ENCODE measurements around the gene EME2.

Gene EME2

GRCh38 chr16:1745900-1746692 is 26.5 kb upstream of the EME2 start:
- Histone ChIP-seq H2AK5ac (ENCODE audit: low read length) (peak overlapping the region; percentile 93), H2BK120ac (ENCODE audit: insufficient read depth, low read length, poor library complexity) (peak overlapping the region; percentile 92), H3K14ac (ENCODE audit: low read length) (peak overlapping the region; percentile 82), H3K18ac (ENCODE audit: low read length) (peak overlapping the region; percentile 88), H3K36me3 (ENCODE audit: control insufficient read depth in 1 of 2, insufficient read depth in 2 of 2, low read length in 2 of 2) (peaks cover 41% of the 10 kb centered on the region in 2 experiments), H2BK5ac (ENCODE audit: low read depth, low read length, poor library complexity) (peak overlapping the region; percentile 90), H2BK12ac (ENCODE audit: low read length) (peak overlapping the region; percentile 79), H3K4me2 (ENCODE audit: low read length) (peak overlapping the region; percentile 29), H3K27me3 (ENCODE audit: insufficient read depth, low read length) (no peaks in the 10 kb centered on the region), H2AFZ (ENCODE audit: insufficient read depth, low read length, poor library complexity) (no peak overlapping the region), H3K4me1 (ENCODE audit: control insufficient read depth in 1 of 2, insufficient read depth in 2 of 2, low read length in 2 of 2) (peaks cover 26 to 32% of the 10 kb centered on the region in 2 experiments), H3K79me1 (ENCODE audit: low read length) (peaks cover 20% of the 10 kb centered on the region), H4K8ac (ENCODE audit: low read depth, low read length) (peak overlapping the region; percentile 75), H4K12ac (ENCODE audit: low read depth, low read length) (peak overlapping the region; percentile 24), H3K4ac (ENCODE audit: low read depth, low read length) (peak overlapping the region; percentile 40), H3K9ac (ENCODE audit: low read length) (no peak overlapping the region), H4K91ac (ENCODE audit: low read depth, low read length) (peak overlapping the region; percentile 93), H3K9me3 (ENCODE audit: insufficient read depth, low read depth, low read length) (peaks cover 10% of the 10 kb centered on the region), H3K27ac (ENCODE audit: low read depth, low read length) (peak overlapping the region; percentile 99), H3K4me3 (ENCODE audit: low read depth, low read length) (no peak overlapping the region), H3K23ac (ENCODE audit: low read length) (no peak overlapping the region), H3K79me2 (ENCODE audit: control insufficient read depth, insufficient read depth, low read length, poor library complexity) (peaks cover 15% of the 10 kb centered on the region)
- peak; percentile 95 to 97 for DNase-seq
- no CpG with 5 or more reads among the region's 29 CpGs for WGBS (ENCODE audit: extremely low coverage, insufficient coverage, insufficient read length)

GRCh38 chr16:1746693-1747195 is 25.9 kb upstream of the EME2 start:
- Histone ChIP-seq H3K36me3 (ENCODE audit: control insufficient read depth in 1 of 2, insufficient read depth in 2 of 2, low read length in 2 of 2) (peaks cover 45 to 46% of the 10 kb centered on the region in 2 experiments), H3K9ac (ENCODE audit: low read length) (no peak overlapping the region), H4K91ac (ENCODE audit: low read depth, low read length) (peak overlapping the region; percentile 91), H3K27ac (ENCODE audit: low read depth, low read length) (peak overlapping the region; percentile 99), H4K8ac (ENCODE audit: low read depth, low read length) (peak overlapping the region; percentile 75), H2BK120ac (ENCODE audit: insufficient read depth, low read length, poor library complexity) (peak overlapping the region; percentile 89), H3K4me1 (ENCODE audit: control insufficient read depth in 1 of 2, insufficient read depth in 2 of 2, low read length in 2 of 2) (peaks cover 26 to 32% of the 10 kb centered on the region in 2 experiments), H3K4me3 (ENCODE audit: low read depth, low read length) (no peak overlapping the region), H3K79me2 (ENCODE audit: control insufficient read depth, insufficient read depth, low read length, poor library complexity) (peaks cover 15% of the 10 kb centered on the region), H3K4me2 (ENCODE audit: low read length) (no peak overlapping the region), H4K12ac (ENCODE audit: low read depth, low read length) (peak overlapping the region; percentile 24), H2AFZ (ENCODE audit: insufficient read depth, low read length, poor library complexity) (no peak overlapping the region), H3K14ac (ENCODE audit: low read length) (peak overlapping the region; percentile 82), H3K4ac (ENCODE audit: low read depth, low read length) (peak overlapping the region; percentile 6), H3K27me3 (ENCODE audit: insufficient read depth, low read length) (no peaks in the 10 kb centered on the region), H2AK5ac (ENCODE audit: low read length) (peak overlapping the region; percentile 61), H3K9me3 (ENCODE audit: insufficient read depth, low read depth, low read length) (peaks cover 7% of the 10 kb centered on the region), H3K23ac (ENCODE audit: low read length) (no peak overlapping the region), H3K79me1 (ENCODE audit: low read length) (peaks cover 20% of the 10 kb centered on the region), H2BK5ac (ENCODE audit: low read depth, low read length, poor library complexity) (peak overlapping the region; percentile 51), H2BK12ac (ENCODE audit: low read length) (peak overlapping the region; percentile 62), H3K18ac (ENCODE audit: low read length) (peak overlapping the region; percentile 72)
- WGBS (ENCODE audit: extremely low coverage, insufficient coverage, insufficient read length) = no CpG with 5 or more reads among the region's 31 CpGs
- DNase-seq = peak; percentile 92 to 96

GRCh38 chr16:1747934-1748333 is 24.7 kb upstream of the EME2 start:
- Histone ChIP-seq H3K27ac (ENCODE audit: low read depth, low read length) (no peak overlapping the region), H3K79me2 (ENCODE audit: control insufficient read depth, insufficient read depth, low read length, poor library complexity) (peaks cover 15% of the 10 kb centered on the region), H4K8ac (ENCODE audit: low read depth, low read length) (no peak overlapping the region), H4K91ac (ENCODE audit: low read depth, low read length) (no peak overlapping the region), H3K36me3 (ENCODE audit: control insufficient read depth in 1 of 2, insufficient read depth in 2 of 2, low read length in 2 of 2) (peaks cover 53 to 54% of the 10 kb centered on the region in 2 experiments), H4K12ac (ENCODE audit: low read depth, low read length) (no peak overlapping the region), H2AFZ (ENCODE audit: insufficient read depth, low read length, poor library complexity) (no peak overlapping the region), H2AK5ac (ENCODE audit: low read length) (no peak overlapping the region), H3K4me2 (ENCODE audit: low read length) (no peak overlapping the region), H3K23ac (ENCODE audit: low read length) (no peak overlapping the region), H3K4me1 (ENCODE audit: control insufficient read depth in 1 of 2, insufficient read depth in 2 of 2, low read length in 2 of 2) (peaks cover 26 to 32% of the 10 kb centered on the region in 2 experiments), H2BK120ac (ENCODE audit: insufficient read depth, low read length, poor library complexity) (no peak overlapping the region), H3K9ac (ENCODE audit: low read length) (no peak overlapping the region), H3K4ac (ENCODE audit: low read depth, low read length) (no peak overlapping the region), H3K27me3 (ENCODE audit: insufficient read depth, low read length) (no peaks in the 10 kb centered on the region), H3K9me3 (ENCODE audit: insufficient read depth, low read depth, low read length) (peaks cover 5% of the 10 kb centered on the region), H3K18ac (ENCODE audit: low read length) (no peak overlapping the region), H3K79me1 (ENCODE audit: low read length) (peaks cover 20% of the 10 kb centered on the region), H2BK12ac (ENCODE audit: low read length) (peak overlapping the region; percentile 23), H3K4me3 (ENCODE audit: low read depth, low read length) (no peak overlapping the region), H3K14ac (ENCODE audit: low read length) (no peak overlapping the region), H2BK5ac (ENCODE audit: low read depth, low read length, poor library complexity) (no peak overlapping the region)
- WGBS (ENCODE audit: extremely low coverage, insufficient coverage, insufficient read length) = no CpG with 5 or more reads among the region's 11 CpGs
- DNase-seq = no peak

- no CpG with 5 or more reads among the region's 29 CpGs for WGBS (ENCODE audit: extremely low coverage, insufficient coverage, insufficient read length)
- no peak overlapping the region for H4K8ac ChIP-seq (ENCODE audit: low read depth, low read length)
- no peak overlapping the region for H3K18ac ChIP-seq (ENCODE audit: low read length)
- H3K4me2 ChIP-seq (ENCODE audit: low read length) = no peak overlapping the region
- H3K23ac ChIP-seq (ENCODE audit: low read length) = no peak overlapping the region
- peaks cover 47 to 50% of the 10 kb centered on the region in 2 experiments for H3K36me3 ChIP-seq (ENCODE audit: control insufficient read depth in 1 of 2, insufficient read depth in 2 of 2, low read length in 2 of 2)
- H3K4me1 ChIP-seq (ENCODE audit: control insufficient read depth in 1 of 2, insufficient read depth in 2 of 2, low read length in 2 of 2) = peaks cover 23 to 24% of the 10 kb centered on the region in 2 experiments
- no peak overlapping the region for H3K9ac ChIP-seq (ENCODE audit: low read length)
- no peak overlapping the region for H2BK12ac ChIP-seq (ENCODE audit: low read length)
- no peaks in the 10 kb centered on the region for H3K27me3 ChIP-seq (ENCODE audit: insufficient read depth, low read length)
- no peak overlapping the region for H2AFZ ChIP-seq (ENCODE audit: insufficient read depth, low read length, poor library complexity)
- H3K9me3 ChIP-seq (ENCODE audit: insufficient read depth, low read depth, low read length) = peaks cover 3% of the 10 kb centered on the region
- no peak overlapping the region for H3K14ac ChIP-seq (ENCODE audit: low read length)
- H2BK5ac ChIP-seq (ENCODE audit: low read depth, low read length, poor library complexity) = no peak overlapping the region
- H2AK5ac ChIP-seq (ENCODE audit: low read length) = no peak overlapping the region
- no peak overlapping the region for H4K12ac ChIP-seq (ENCODE audit: low read depth, low read length)
- peaks cover 15% of the 10 kb centered on the region for H3K79me2 ChIP-seq (ENCODE audit: control insufficient read depth, insufficient read depth, low read length, poor library complexity)
- H3K4me3 ChIP-seq (ENCODE audit: low read depth, low read length) = no peak overlapping the region
- no peak overlapping the region for H4K91ac ChIP-seq (ENCODE audit: low read depth, low read length)
- H3K4ac ChIP-seq (ENCODE audit: low read depth, low read length) = no peak overlapping the region
- no peak for DNase-seq
- H2BK120ac ChIP-seq (ENCODE audit: insufficient read depth, low read length, poor library complexity) = no peak overlapping the region
- peaks cover 20% of the 10 kb centered on the region for H3K79me1 ChIP-seq (ENCODE audit: low read length)
- no peak overlapping the region for H3K27ac ChIP-seq (ENCODE audit: low read depth, low read length)
Measured at GRCh38 chr16:1749152-1750117, 23.2 kb upstream of the EME2 start.

All from trophoblast cell (in vitro differentiated cells and primary cell).